Measurements from ENCODE around the gene LIMS1.

Gene LIMS1

GRCh38 chr2:108630567-108631405, 96.5 kb downstream of the LIMS1 start:
- TF ChIP-seq CTCF (IDR thresholded peaks at IDR 0.05) = no peak

- TF ChIP-seq CTCF (IDR thresholded peaks at IDR 0.05) = no peak
Observed at GRCh38 chr2:108632332-108633160, 98.3 kb downstream of the LIMS1 start.

- no peak for TF ChIP-seq CTCF (IDR thresholded peaks at IDR 0.05)
Observed at GRCh38 chr2:108633409-108633808, 99.1 kb downstream of the LIMS1 start.

- TF ChIP-seq CTCF (IDR thresholded peaks at IDR 0.05) = no peak
Observed at GRCh38 chr2:108634011-108634410, 99.7 kb downstream of the LIMS1 start.

GRCh38 chr2:108634576-108635160, 100.4 kb downstream of the LIMS1 start:
- TF ChIP-seq CTCF (IDR thresholded peaks at IDR 0.05) = no peak

- TF ChIP-seq CTCF (IDR thresholded peaks at IDR 0.05) = no peak
Observed at GRCh38 chr2:108635630-108636354, 101.5 kb downstream of the LIMS1 start.

GRCh38 chr2:108637304-108637669, 103.0 kb downstream of the LIMS1 start:
- TF ChIP-seq CTCF (IDR thresholded peaks at IDR 0.05) = no peak
